ENCODE results near the gene MRC2.
"Not testable (repeated sequence)": the region's sequence is repeated elsewhere in the genome, so short reads cannot be mapped to it uniquely, and the experiment has no call there.

The MRC2 gene

DNA sequence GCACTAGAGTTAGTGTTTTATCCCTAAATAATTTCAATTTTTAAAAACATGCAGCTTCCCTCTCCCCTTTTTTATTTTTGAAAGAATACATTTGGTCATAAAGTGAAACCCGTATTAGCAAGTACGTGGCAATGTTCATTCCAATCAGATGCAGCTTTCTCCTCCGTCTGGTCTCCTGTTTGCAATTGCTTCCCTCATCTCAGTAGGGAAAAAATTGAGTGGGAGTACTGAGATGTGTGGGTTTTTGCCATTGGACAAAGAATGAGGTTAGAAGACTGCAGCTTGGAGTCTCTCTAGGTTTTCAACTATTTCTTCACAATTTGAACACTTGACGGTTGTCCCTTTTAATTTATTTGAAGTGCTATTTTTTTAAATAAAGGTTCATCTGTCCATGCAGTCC, 14.4 kb upstream of the MRC2 start:
- DNase-seq (ENCODE audit: low read depth in 2 of 2, low spot score in 1 of 2): not testable (repeated sequence)

DNA sequence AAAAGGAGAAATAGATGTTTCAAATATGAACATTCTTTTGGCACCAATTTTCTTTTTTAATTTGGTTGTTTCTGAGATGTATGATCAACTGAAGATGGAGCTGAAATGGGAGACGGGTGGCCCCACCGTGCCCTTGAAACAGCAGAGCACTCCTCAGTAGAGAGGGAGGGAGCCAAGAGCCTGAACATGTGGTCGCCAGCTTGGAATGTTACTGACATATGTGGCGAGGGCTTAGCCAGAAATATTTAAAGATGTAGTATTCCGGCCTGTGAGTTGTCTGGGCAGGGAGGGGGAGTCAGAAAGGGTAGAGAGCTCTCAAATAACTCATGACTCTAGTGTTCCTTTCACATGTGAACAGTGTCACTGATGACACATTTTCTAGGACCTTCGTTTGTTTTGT, 13.3 kb upstream of the MRC2 start:
- no peak for DNase-seq (ENCODE audit: low read depth in 2 of 2, low spot score in 1 of 2)

DNA sequence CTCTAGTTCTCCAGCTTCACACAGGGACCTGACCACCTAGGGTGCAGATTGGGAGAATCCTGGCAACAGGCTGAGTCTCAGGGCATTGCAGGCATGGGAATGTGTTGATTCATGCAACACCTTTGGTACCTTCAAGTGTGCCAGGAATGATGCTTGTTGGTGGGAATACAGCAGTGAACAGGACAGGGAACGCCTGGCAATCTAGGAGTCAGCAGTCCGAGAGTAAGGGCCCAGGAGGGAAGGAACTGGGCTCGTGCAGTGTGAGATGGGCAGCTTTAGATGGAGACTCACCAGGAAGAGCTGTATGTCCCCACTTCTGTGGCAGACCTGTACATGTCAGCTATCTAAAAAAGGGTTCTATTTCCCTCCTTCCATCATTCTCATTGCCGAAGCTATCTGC, 12.0 kb upstream of the MRC2 start:
- no peak for DNase-seq (ENCODE audit: low read depth in 2 of 2, low spot score in 1 of 2)

DNA sequence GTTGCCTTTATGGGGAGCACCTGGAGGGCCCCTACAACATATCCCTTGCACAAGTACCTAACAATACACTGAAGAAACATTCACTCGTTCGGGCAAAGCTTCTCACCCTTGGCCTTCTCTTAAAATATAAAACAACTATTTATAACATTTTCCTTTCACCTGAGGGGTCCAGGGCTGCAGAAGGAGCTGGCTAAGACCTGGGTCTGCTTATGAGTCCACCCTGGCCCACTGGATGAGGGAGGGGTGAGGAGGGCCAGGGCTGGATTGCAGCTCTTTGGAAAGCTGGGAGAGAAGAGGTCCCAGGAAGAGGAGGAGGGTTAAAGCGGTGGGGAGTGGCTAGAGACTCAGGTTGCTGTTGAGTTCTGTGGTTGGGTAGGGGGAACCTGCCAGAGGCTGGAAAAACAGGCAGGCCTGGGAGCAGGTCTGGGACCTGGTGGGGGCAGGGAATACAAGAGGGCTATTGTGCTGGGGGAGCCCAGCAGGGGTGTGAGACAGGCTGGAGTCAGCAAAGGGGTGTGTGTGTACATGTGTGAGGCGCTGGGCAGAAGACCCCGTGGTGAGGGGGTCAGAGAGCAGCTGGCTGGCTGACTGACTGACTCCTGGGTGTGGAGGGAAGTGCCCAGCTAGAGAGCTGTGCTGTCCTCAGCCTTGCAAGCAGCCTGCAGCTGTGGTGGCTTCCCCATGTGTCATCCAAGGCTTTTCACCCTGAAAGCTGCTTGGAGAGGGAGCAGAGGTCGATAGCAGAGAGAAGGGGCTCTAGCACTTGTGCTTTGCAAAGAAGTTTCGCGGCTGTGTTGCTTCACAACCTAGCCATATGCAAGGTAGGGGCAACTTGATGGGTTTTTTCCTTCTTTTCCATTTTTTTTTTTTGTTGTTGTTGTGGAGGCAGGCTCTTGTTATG, 10.2 kb upstream of the MRC2 start:
- DNase-seq (ENCODE audit: low read depth in 2 of 2, low spot score in 1 of 2): no peak

DNA sequence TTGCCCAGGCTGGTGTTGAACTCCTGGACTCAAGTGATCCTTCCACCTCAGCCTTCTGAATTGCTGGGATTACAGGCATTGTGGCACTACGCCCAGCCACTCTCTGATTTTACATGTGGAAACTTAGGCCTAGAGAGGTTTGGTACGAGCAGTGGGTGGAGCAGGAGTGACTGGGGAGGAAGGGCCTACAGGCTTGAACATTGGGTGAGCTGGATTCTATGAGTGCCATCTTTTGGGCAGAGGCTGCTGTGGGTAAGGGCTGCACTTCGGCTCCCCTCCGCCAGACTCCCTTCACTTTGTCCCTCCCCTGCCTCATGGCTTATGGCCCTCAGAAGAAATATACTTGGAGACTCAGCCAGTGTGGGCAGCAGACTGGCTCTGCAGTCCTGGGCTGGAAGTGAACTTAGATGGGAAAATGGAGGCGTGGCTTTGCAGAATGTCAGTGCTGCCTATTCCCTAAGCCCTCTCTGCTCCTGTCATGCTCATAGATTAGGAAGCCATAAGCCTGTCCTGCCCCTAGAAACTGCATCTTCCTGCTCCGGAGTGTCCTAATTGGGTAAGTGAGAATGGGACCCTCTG, 9.5 kb upstream of the MRC2 start:
- no peak for DNase-seq (ENCODE audit: low read depth in 2 of 2, low spot score in 1 of 2)

DNA sequence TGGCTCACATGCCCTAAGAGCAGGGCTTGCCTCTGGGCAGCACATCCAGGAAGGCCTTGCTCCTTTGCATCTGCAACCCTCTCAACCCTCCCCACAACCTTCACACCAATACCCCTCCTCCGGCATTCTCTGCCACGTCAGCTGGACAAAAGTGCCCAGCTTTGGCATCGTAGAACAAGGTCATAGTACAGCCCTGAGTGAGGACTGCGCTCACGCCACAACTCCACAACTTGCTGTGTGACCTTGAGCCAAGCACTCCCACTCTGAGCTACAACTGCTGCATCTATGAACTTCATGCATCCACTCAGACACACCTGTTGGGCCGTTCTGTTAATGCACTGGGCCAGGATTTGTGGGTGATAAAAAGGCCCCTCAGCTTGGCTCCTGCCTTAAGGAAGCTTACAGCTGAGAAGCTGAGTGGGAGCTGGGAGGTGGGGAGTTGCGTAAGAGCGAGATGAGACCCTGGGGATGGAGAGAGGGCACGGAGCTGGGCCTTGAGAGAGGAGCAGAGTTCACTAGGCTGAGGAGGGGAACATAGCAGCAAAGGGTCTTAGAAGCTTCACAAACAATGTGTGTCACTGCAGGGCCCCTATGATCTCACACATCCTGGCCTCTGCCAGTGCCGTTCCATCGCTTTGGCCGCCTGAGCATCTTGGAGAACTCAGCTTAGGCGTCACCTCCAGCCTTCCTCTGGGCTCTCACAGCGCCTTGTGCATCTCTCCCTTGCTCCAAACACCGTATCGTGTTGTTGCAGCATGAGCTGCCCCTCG, 8.6 kb upstream of the MRC2 start:
- no peak for DNase-seq (ENCODE audit: low read depth in 2 of 2, low spot score in 1 of 2)

DNA sequence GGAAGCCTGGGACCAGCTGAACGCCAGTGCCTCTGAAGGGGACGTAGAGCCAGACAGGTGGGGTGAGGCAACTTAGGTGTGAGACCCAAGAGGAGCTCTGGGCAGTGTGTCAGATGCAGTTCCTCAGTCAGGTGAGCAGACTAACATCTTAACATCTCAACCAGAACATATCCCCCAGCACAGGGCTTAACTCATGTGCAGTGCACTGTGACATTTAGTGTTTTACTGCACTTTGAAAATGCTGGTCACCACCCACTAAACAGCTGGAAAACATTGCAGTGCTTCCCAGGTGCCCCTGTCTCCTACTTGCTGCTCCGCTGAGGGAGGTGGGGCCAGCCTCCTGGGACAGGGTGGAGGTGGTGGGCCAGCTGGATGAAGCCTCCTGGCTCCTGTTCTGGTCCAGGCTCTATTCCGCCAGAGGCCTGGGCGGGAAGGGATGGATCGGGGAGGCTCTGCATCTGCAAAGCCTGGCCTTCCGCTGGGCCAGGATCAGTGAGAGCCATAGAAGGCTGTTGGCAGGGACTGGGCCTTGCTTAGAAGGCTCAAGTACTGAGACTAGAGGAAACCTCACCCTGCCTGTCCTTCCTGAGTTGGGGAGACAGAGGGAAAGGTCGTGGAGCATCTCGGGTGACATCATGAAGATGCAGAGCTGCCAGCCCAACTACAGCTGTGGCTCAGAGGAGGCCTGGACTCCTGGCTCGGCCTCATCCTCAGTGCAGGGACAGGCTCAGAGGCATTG, 7.9 kb upstream of the MRC2 start:
- no peak for DNase-seq (ENCODE audit: low read depth in 2 of 2, low spot score in 1 of 2)

DNA sequence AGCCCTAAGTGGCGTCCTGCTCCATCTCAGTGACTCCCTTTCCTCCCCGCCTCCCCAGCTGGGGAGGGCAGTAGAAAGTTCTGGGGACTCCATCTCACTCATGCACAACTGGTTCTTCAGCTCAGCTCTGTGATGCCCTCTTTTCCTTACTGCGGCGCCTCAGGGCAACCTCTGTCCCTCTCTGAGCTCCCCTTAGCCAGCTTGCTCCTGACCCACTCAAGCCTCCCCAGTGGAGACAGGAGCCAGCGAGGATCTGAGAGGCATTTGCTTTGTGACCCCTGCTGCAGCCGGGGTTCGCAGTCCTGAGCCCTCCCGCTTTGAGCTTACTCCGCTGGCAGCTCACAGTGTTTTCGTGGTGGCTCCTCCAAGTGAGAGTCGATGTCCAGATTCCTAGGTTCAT, 6.2 kb upstream of the MRC2 start:
- no peak for DNase-seq (ENCODE audit: low read depth in 2 of 2, low spot score in 1 of 2)

DNA sequence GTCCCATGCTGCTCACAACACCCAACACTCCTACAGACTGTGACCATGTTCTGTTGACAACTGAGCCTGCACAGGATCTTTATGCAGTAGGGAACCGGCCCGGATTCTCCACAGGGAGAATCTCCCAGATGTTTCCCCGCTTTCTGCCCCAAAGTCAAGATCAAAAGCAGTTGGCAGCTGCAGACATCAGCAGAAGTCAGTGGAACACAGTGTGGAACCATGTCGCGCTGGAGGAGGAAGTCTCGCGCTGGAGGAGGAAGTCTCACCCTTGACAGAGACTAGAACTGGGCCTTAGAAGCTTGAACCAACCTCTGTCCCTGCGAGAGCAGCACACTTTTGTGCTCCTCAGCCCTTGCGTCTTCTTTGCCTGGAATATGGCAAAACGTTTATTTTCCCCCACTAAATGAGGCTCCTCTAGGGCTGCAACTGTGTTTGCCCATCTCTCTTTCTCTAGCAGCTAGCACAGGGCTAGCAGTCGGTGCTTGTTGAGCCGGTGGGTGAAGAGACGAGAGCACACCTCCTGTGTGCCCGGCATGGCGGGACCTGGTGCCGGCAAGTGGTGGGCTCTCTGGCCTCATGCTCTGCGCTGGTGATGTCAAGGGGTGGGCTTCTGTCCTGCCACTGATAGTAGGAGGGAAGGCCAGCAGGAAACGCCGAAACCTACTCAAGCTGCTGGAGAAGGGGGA, 2.1 kb upstream of the MRC2 start:
- no peak for DNase-seq (ENCODE audit: low read depth in 2 of 2, low spot score in 1 of 2)

DNA sequence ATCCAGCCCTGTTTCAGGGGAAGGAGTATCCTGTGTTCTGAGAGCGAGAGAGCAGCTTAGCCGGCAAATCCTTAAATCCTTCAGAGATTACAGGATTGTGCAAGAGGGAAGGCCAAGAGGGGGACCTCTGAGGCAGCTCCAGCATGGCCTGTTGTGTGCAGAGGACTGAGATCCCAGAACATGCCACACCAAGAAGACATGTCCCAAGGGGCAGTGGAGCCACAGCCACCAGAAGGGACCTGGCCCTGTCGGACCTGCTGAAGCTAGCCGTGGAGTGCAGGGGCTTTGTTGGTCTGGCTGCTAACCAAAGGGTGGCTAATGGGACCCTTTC, 1.6 kb upstream of the MRC2 start:
- DNase-seq (ENCODE audit: low read depth in 2 of 2, low spot score in 1 of 2): no peak

DNA sequence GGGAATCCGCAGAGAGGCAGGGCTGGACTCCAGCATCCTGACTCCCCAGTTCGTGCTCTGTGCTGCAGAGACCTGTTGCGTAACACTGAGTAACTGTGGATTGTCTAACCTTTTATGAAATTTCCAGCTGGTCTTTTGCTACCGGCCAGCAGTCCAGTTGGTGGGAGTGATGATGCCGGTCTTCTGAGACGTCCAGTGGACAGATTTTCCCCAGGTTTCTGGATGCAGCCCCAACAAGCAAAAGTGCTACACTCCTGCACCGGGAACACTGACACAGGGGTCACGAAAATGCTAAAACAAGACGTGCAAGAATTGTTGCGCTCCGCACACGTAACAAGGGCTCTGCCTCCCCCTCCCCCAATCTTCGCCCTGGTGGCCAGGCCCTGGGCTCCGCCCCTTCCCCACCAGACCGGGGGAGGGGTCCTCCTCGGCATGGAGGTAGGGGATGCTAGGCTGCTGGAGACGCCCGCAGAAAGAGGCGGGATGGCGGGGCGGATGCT, 701 bp upstream of the MRC2 start:
- no peak for DNase-seq (ENCODE audit: low read depth in 2 of 2, low spot score in 1 of 2)

DNA sequence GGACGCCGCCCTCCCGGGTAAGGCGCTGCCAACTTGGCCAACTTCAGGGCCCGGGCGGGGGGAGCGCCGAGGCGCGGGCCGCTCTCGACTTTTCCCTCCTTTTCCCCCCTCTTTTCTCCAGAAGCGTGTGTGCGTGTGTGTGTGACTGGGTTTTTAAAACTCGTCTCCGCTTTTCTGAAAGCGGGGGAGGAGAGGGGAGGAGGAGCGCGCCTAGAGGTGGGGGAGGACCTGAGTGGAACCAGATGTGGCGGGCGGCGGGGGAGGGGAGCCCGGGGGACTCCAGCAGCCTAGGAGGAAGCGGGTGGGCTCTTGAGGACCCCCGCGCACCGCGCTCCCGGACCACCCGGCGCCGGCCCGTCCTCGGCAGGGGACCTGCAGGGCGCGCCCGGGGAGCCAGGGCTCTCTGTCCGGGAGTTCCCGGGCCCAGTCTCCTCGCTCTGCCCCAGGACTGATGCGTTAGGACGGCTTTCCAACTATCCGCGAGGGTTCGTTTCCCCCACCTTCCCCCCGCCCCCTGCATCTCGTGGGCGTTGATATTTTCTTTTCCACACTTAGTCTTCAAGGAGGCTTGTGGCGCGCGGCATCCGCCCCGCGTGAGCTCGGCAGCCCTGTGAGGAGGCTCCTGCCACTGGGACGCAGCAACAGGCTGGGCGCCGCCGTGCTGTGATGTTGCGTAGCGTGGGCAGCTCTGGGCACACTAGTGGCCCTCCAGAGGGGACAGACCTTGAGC, 599 bp downstream of the MRC2 start:
- peak; percentile 24 to 49 for DNase-seq (ENCODE audit: low read depth in 2 of 2, low spot score in 1 of 2)

DNA sequence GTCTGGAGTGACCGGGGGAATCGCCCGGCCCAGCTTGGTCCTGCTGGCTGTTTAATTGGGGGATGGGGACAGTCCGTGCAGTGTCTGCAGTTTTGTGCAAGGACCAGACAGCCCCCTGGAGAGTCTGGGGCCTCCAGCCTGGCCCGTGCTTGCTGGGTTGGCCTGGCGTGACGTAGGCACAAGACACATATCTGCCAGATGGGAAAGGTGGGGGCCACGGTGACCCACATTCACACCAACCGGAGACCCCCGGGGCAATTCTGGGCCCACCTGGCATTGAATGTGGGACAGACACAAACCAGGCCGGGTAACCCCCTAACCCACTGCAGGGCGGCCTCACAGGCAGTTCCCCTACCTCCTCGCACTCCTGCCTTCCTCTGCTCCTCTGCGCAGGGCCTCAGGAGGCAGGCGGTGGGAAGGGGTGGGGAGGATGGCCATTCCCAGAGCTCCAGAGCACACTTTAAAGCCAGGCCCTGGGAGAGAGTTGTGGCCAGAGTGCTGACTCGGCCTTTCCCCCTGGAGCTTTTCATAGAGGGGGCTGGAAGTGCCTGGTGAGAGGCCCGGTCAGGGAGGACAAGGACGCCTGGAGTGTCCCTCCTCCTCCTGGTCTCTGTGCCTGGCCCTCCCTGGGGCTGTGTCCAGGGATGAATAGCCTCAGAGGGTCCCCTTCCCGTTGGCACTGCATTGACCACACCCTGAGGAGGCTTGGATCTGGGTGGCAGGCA, 1.5 kb downstream of the MRC2 start:
- no peak for DNase-seq (ENCODE audit: low read depth in 2 of 2, low spot score in 1 of 2)

DNA sequence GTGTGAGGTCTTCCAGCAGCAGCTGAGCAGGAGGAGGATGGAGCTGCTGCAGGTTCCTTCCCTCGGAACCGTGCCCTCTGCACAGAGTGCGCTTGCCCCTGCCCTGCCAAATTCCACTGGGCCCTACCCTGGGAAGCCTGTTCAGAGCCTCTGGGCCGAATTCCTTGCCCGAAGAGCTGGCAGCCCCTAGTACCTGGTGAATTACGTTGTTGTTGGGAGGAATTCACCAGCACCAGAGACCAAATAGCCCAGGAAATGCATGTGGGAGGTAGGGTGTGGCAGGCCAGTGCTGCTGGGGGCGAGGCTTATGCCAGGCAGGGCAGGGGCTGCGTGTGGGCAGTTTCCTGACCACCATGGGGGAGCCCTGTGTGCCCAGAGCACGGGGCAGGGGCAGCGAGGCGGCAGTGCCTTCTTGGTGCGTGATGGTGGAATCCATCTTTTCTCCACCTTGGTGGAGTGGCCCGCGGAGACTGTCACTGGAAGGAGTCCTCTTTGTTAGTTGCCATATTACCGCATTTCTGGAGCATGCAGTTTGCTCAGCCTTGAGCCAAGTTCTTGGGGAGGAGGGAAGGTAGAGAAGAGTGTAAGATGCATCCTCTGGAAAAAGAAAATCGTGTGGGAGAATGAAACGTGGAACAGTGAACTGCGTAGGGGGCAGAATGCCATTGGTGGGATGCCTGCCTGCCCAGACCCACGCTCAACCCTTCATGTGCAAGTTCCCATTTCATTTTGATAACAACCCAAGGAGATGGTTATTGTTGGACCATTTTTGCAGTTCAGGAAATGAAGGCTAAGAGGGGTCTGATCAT, 2.3 kb downstream of the MRC2 start:
- no peak for DNase-seq (ENCODE audit: low read depth in 2 of 2, low spot score in 1 of 2)

DNA sequence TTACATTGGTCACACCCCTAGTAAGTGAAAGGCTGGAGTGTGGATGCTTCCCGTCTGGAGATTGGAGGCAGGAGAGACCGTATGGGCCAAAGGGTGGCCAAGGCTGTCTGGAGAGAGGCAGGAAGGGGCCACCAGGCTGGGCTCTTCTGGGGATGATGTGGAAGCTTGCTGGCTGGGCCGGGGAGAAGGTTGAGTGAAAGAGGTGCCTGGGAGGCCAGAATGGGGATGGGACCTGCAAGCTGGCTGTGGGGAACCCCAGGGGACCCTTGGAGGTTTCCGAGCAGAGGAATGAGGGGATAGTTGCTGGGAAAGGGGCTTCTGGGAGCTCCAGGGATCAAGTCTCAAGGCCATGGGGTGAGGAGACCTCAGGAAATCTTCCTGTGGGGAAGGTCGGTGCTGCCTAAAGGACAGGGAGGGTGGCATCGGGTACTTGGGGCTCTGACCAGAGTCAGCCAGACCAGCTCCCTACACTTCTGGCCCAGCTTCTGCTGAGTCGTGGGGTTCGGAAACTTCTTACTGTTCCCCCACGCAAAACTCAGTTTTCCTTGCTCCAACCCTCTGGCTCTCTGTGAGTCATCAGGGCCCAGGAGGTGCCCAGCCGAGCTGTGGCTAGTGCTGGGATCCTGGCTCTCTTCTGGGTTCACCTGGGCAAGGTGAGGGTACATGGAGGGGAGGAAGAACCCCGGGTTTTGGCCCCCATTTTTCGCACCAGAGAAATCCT, 3.1 kb downstream of the MRC2 start:
- no peak for DNase-seq (ENCODE audit: low read depth in 2 of 2, low spot score in 1 of 2)

DNA sequence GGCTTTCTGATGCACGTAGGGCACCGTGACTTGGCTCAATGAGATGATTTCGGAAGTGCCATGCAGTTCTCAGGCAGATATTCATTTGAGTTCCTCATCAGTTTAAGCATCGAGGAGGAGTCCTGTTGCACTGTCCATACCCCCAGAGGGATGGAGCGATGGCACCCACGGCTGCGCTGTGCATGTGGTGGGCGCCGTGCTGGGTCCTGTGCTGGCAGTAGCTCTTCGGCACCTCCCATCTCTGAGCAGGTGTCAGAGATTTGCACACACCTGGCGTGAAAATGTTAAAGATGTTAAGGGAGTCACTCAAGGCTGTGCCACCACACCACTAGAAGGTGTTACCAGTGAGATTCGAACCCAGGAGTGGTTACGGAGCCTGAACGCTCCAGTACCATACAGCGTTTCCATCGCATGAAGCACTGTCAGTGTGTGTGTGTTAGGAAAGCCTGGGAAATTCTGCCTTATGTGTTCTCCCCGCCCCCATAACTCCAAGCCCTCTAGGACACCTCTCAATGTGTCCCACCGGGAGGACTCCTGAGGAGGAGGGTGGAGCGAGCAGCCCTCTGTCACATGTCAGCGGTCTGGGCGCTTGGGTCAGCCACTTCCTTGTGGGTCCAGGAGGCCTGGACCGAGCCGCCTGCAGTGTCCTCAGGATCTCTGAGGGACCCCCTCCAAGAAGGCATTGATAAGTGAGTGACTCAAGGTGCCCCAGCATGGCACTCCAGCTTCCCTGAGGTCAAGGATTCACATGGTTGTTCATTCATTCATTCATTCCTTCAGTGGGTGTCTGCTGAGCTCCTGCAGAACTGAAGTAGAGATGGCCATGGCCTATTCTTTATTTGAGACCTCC, 3.8 kb downstream of the MRC2 start:
- DNase-seq (ENCODE audit: low read depth in 2 of 2, low spot score in 1 of 2): no peak

Measured in stimulated activated CD8-positive, alpha-beta memory T cell treated with anti-CD3 and anti-CD28 coated beads, Interleukin-4, amount 100 ng/mL, for 4 hours (primary cell).